CD14-positive monocyte (primary cell): ENCODE results near the gene FAM168B. TPM values are rescaled to one million over a fixed set of nuclear protein-coding genes. Genes with fewer than 3 reads are reported as not detected.

Experiments used
- DNase-seq, 3 donors: peaks; one replicate each; pipeline ENCODE4 v3.0.0-alpha.2; 2011 to 2022
- H2AFZ ChIP-seq: 2 replicates; pipeline ENCODE4 v1.6.0; 2012; ENCODE audit warnings: mild to moderate bottlenecking, low read depth, low read length, inconsistent platforms; ENCODE audit not compliant: insufficient read depth, poor library complexity, severe bottlenecking
- H3K27ac ChIP-seq, 2 donors: 1 replicate in 1 of 2; 2 replicates in 1 of 2; pipeline ENCODE4 v1.5.1; 2012 to 2013; ENCODE audit warnings: low read length in 2 of 2, control low read depth in 1 of 2, inconsistent platforms in 1 of 2, low read depth in 1 of 2, mild to moderate bottlenecking in 1 of 2
- H3K27me3 ChIP-seq, 2 donors: one replicate each; pipeline versions ENCODE4 v1.6.0 to v1.6.1; 2011 to 2013; ENCODE audit warnings: low read length in 2 of 2; ENCODE audit not compliant: control insufficient read depth in 2 of 2, insufficient read depth in 2 of 2
- H3K36me3 ChIP-seq, 2 donors: replicated peaks in 1 of 2; 1 replicate in 1 of 2; 2 replicates in 1 of 2; pipeline versions ENCODE4 v1.5.1 to v1.6.1; 2012 to 2013; ENCODE audit warnings: low read length in 2 of 2, control low read depth in 1 of 2, inconsistent platforms in 1 of 2, mild to moderate bottlenecking in 1 of 2; ENCODE audit not compliant: insufficient read depth in 2 of 2, control insufficient read depth in 1 of 2
- H3K4me1 ChIP-seq, 2 donors: 1 replicate in 1 of 2; 2 replicates in 1 of 2; pipeline versions ENCODE4 v1.5.1 to v1.6.1; 2012 to 2013; ENCODE audit warnings: low read length in 2 of 2, control low read depth in 1 of 2, inconsistent platforms in 1 of 2, mild to moderate bottlenecking in 1 of 2, moderate library complexity in 1 of 2; ENCODE audit not compliant: insufficient read depth in 2 of 2, control insufficient read depth in 1 of 2
- H3K4me2 ChIP-seq: replicated peaks from 2 replicates; pipeline ENCODE3; 2012; ENCODE audit warnings: low read length, moderate library complexity, mild to moderate bottlenecking; ENCODE audit not compliant: poor library complexity, severe bottlenecking; ENCODE audit errors: extremely low read depth
- H3K4me3 ChIP-seq, 3 experiments: fragments of 200-600 bp in 1 of 3; sonication (generic) in 1 of 3; replicated peaks in 1 of 3; 1 replicate in 2 of 3; 2 replicates in 1 of 3; pipeline ENCODE4 v1.5.1; 2011 to 2013; ENCODE audit warnings: low read length in 3 of 3, mild to moderate bottlenecking in 3 of 3, control low read depth in 2 of 3, low read depth in 2 of 3, inconsistent platforms in 1 of 3, moderate library complexity in 1 of 3
- H3K79me2 ChIP-seq: 2 replicates; pipeline ENCODE4 v1.6.0; 2012; ENCODE audit warnings: mild to moderate bottlenecking, control low read depth, inconsistent platforms, low read length, moderate library complexity; ENCODE audit not compliant: insufficient read depth
- H3K9ac ChIP-seq: 2 replicates; pipeline ENCODE4 v1.6.0; 2017; ENCODE audit warnings: low read length, mild to moderate bottlenecking; ENCODE audit not compliant: insufficient read depth, poor library complexity, severe bottlenecking
- H3K9me3 ChIP-seq, 2 donors: replicated peaks in 1 of 2; 1 replicate in 1 of 2; 2 replicates in 1 of 2; pipeline versions ENCODE4 v1.5.1 to v1.6.1; 2012 to 2013; ENCODE audit warnings: low read length in 2 of 2, control low read depth in 1 of 2; ENCODE audit not compliant: control insufficient read depth in 1 of 2, insufficient read depth in 1 of 2
- H4K20me1 ChIP-seq: 2 replicates; pipeline ENCODE4 v1.6.0; 2012; ENCODE audit warnings: mild to moderate bottlenecking, low read length, control low read depth, moderate library complexity; ENCODE audit not compliant: insufficient read depth
- H3K27ac Mint-ChIP-seq, 7 donors: one replicate each; pipeline ENCODE4 v1.8.0; 2020; ENCODE audit warnings: mild to moderate bottlenecking in 7 of 7, mixed read lengths in 7 of 7, moderate library complexity in 6 of 7, inconsistent platforms in 2 of 7
- H3K27me3 Mint-ChIP-seq, 3 donors: one replicate each; pipeline ENCODE4 v1.8.0; 2021 to 2022; ENCODE audit warnings: low read depth in 3 of 3, mild to moderate bottlenecking in 3 of 3, mixed read lengths in 3 of 3, moderate library complexity in 3 of 3, inconsistent platforms in 1 of 3
- H3K36me3 Mint-ChIP-seq, 2 donors: one replicate each; pipeline ENCODE4 v1.8.0; 2020; ENCODE audit warnings: mixed read lengths in 2 of 2, inconsistent platforms in 1 of 2, mild to moderate bottlenecking in 1 of 2
- H3K4me1 Mint-ChIP-seq: one replicate; pipeline ENCODE4 v1.8.0; 2020; ENCODE audit warnings: mild to moderate bottlenecking, mixed read lengths
- H3K4me3 Mint-ChIP-seq, 2 donors: one replicate each; pipeline ENCODE4 v1.8.0; 2020; ENCODE audit warnings: mild to moderate bottlenecking in 2 of 2, mixed read lengths in 2 of 2, moderate library complexity in 1 of 2
- H3K9me3 Mint-ChIP-seq, 7 donors: one replicate each; pipeline ENCODE4 v1.8.0; 2020 to 2022; ENCODE audit warnings: mixed read lengths in 7 of 7, mild to moderate bottlenecking in 6 of 7, moderate library complexity in 6 of 7, inconsistent platforms in 2 of 7
- CTCF ChIP-seq: fragments of 200-600 bp; IDR thresholded peaks from one replicate; pipeline ENCODE4 v1.8.0; 2022; ENCODE audit warnings: antibody characterized with exemption, mild to moderate bottlenecking
- WGBS: methylation state at CpG from one replicate; pipeline ENCODE4 v1.1.5; 2013; ENCODE audit warnings: missing lambda C conversion rate; ENCODE audit not compliant: insufficient coverage; 5-methylcytosine and 5-hydroxymethylcytosine counted together
- intact Hi-C, 2 donors: fragments of 100-400 bp; cut with micrococcal nuclease; formaldehyde crosslinking; loops; one replicate each; pipeline versions ENCODE4 v1.15.0 to v1.15.1; 2023
- polyA plus RNA-seq, 3 donors: library from polyadenylated mRNA; depleted of rRNA in 1 of 3; unstranded in 2 of 3; stranded (reverse) in 1 of 3; fragments of 300-500 nt in 2 of 3; fragments of >200 nt in 1 of 3; fragmentation: Illumina TruSeq in 2 of 3; gene quantifications; 1 replicate in 2 of 3; 2 replicates in 1 of 3; pipeline ENCODE4 v1.2.3, GENCODE V29; 2012 to 2021

FAM168B gene
- polyA plus RNA-seq, 3 donors, result 20.5 to 33.2 (median 22.6) TPM

GRCh38 chr2:131050896-131051295 lies 42.4 kb downstream of the FAM168B start:
- Mint-ChIP-seq H3K27ac (peak overlapping the region in 1 of 7 donors; percentile 17), H3K36me3 (peaks cover 87 to 94% of the 10 kb centered on the region in 2 donors), H3K4me1 (no peaks in the 10 kb centered on the region), H3K4me3 (no peak overlapping the region), H3K27me3 (peaks cover 0 to 2% (median 0%) of the 10 kb centered on the region in 3 donors), H3K9me3 (peaks cover 0 to 1% (median 0%) of the 10 kb centered on the region in 7 donors)
- peaks cover 61% of the 10 kb centered on the region for H4K20me1 ChIP-seq
- peaks cover 87 to 97% of the 10 kb centered on the region in 2 donors for H3K36me3 ChIP-seq
- WGBS, result 96% methylated on average over 4 of the region's 8 CpGs
- H3K4me2 ChIP-seq, result no peak overlapping the region
- no peak overlapping the region for H3K27ac ChIP-seq
- H3K9me3 ChIP-seq, result no peaks in the 10 kb centered on the region
- no peak for DNase-seq
- no peaks in the 10 kb centered on the region for H3K27me3 ChIP-seq
- no peak overlapping the region for H2AFZ ChIP-seq
- no peak overlapping the region for H3K9ac ChIP-seq
- no peak for TF ChIP-seq CTCF
- intact Hi-C loops, result no loop called here
- peaks cover 5% of the 10 kb centered on the region for H3K79me2 ChIP-seq
- H3K4me1 ChIP-seq, result no peaks in the 10 kb centered on the region
- no peak overlapping the region for H3K4me3 ChIP-seq

- Mint-ChIP-seq H3K36me3 (peaks cover 70 to 77% of the 10 kb centered on the region in 2 donors), H3K9me3 (no peaks in the 10 kb centered on the region), H3K27ac (peak overlapping the region in 1 of 7 donors; percentile 61), H3K27me3 (peaks cover 0 to 2% (median 1%) of the 10 kb centered on the region in 3 donors), H3K4me3 (no peak overlapping the region), H3K4me1 (no peaks in the 10 kb centered on the region)
- Histone ChIP-seq H3K9ac (no peak overlapping the region), H3K9me3 (no peaks in the 10 kb centered on the region), H3K36me3 (peaks cover 70 to 80% of the 10 kb centered on the region in 2 donors), H3K27ac (no peak overlapping the region), H3K4me3 (no peak overlapping the region), H3K79me2 (no peaks in the 10 kb centered on the region), H4K20me1 (peaks cover 44% of the 10 kb centered on the region), H3K27me3 (no peaks in the 10 kb centered on the region), H3K4me2 (no peak overlapping the region), H2AFZ (no peak overlapping the region), H3K4me1 (no peaks in the 10 kb centered on the region)
- DNase-seq, result no peak
- intact Hi-C loops, result no loop called here
- no peak for TF ChIP-seq CTCF
- 97% methylated on average over 3 of the region's 7 CpGs for WGBS
These were observed 44.0 kb downstream of the FAM168B start for GRCh38 chr2:131049150-131049718.
